ENCODE measurements around the gene C1QTNF6.

The C1QTNF6 gene

GRCh38 chr22:37154925-37155712 is 32.9 kb downstream of the C1QTNF6 start:
- no peak for TF ChIP-seq CTCF (IDR thresholded peaks at IDR 0.05; ENCODE audit: insufficient read depth, low read length, missing control alignments)
- CTCF ChIA-PET, result interaction anchor here (3.4 kb wide), 1 partner anchor 11 kb away, joined by 21 read pairs; no protein-coding TSS in a partner anchor
- no peak overlapping the region for H3K4me3 ChIP-seq (ENCODE audit: low read depth, low read length)
- DNase-seq (ENCODE audit: low read depth, low spot score), result no peak
- POLR2A ChIA-PET, result no interaction called here

GRCh38 chr22:37153901-37154300 is 34.1 kb downstream of the C1QTNF6 start:
- CTCF ChIA-PET, result interaction anchor here (0.9 to 1.2 kb wide), 2 partner anchors 12 to 44 kb away, joined by 3 read pairs; no protein-coding TSS in a partner anchor
- POLR2A ChIA-PET, result no interaction called here
- no peak overlapping the region for H3K4me3 ChIP-seq (ENCODE audit: low read depth, low read length)
- no peak for TF ChIP-seq CTCF (IDR thresholded peaks at IDR 0.05; ENCODE audit: insufficient read depth, low read length, missing control alignments)
- DNase-seq (ENCODE audit: low read depth, low spot score), result no peak

- DNase-seq (ENCODE audit: low read depth, low spot score), result no peak
- TF ChIP-seq CTCF (IDR thresholded peaks at IDR 0.05; ENCODE audit: insufficient read depth, low read length, missing control alignments), result no peak
- POLR2A ChIA-PET, result no interaction called here
- H3K4me3 ChIP-seq (ENCODE audit: low read depth, low read length), result no peak overlapping the region
- CTCF ChIA-PET, result interaction anchor here (1.0 to 2.4 kb wide), 4 partner anchors 10 to 48 kb away, joined by 3 to 11 read pairs (median 4); no protein-coding TSS in a partner anchor
Observed at GRCh38 chr22:37151401-37151800, 36.6 kb downstream of the C1QTNF6 start.

- ChIA-PET CTCF (interaction anchor here (0.7 to 2.4 kb wide), 3 partner anchors 11 to 49 kb away, joined by 4 to 11 read pairs (median 6); no protein-coding TSS in a partner anchor), POLR2A (no interaction called here)
- H3K4me3 ChIP-seq (ENCODE audit: low read depth, low read length), result no peak overlapping the region
- no peak for DNase-seq (ENCODE audit: low read depth, low spot score)
- no peak for TF ChIP-seq CTCF (IDR thresholded peaks at IDR 0.05; ENCODE audit: insufficient read depth, low read length, missing control alignments)
Observed at GRCh38 chr22:37150701-37151100, 37.3 kb downstream of the C1QTNF6 start.

GRCh38 chr22:37148742-37149665 is 39.0 kb downstream of the C1QTNF6 start:
- no peak for TF ChIP-seq CTCF (IDR thresholded peaks at IDR 0.05; ENCODE audit: insufficient read depth, low read length, missing control alignments)
- no peak for DNase-seq (ENCODE audit: low read depth, low spot score)
- no peak overlapping the region for H3K4me3 ChIP-seq (ENCODE audit: low read depth, low read length)
- POLR2A ChIA-PET, result no interaction called here
- CTCF ChIA-PET, result interaction anchor here (1.1 to 2.4 kb wide), 4 partner anchors 12 to 50 kb away, joined by 3 to 7 read pairs (median 6); no protein-coding TSS in a partner anchor

Measured in AG04449 (cell line).